Cardiac septum (tissue), 1 donor: Measurements from ENCODE around the gene NOSTRIN. TPM values are rescaled to one million over a fixed set of nuclear protein-coding genes. Genes with fewer than 3 reads are reported as not detected.

ENCODE experiments used
- DNase-seq: peaks from one replicate; pipeline ENCODE4 v3.0.0-alpha.2; 2020; ENCODE audit warnings: low spot score
- intact Hi-C: fragments of 100-400 bp; cut with DNase I; formaldehyde crosslinking; loops from one replicate; pipeline ENCODE4 v1.14.0; 2022
- total RNA-seq: library from RNA; stranded (reverse); fragmentation: NEBNext Ultra II Directional; extraction: Animal tissue kit (Norgen Biotek cat#: 25700); gene quantifications from one replicate; pipeline ENCODE4 v1.2.1, GENCODE V29; 2021
- donor health status: DM: no; HTN: no; CAD: no.

NOSTRIN gene
- total RNA-seq, 1 donor from 2014 or later, result 8.9 TPM

- no peak for DNase-seq
- intact Hi-C loops, result no loop called here
Measured at GRCh38 chr2:168907940-168908662, 105.7 kb downstream of the NOSTRIN start.

GRCh38 chr2:168910330-168910729 lies 107.9 kb downstream of the NOSTRIN start:
- DNase-seq, result no peak
- intact Hi-C loops, result no loop called here

GRCh38 chr2:168912466-168912865 lies 110.0 kb downstream of the NOSTRIN start:
- no peak for DNase-seq
- intact Hi-C loops, result no loop called here

GRCh38 chr2:168912901-168913369 lies 110.5 kb downstream of the NOSTRIN start:
- intact Hi-C loops, result no loop called here
- no peak for DNase-seq

GRCh38 chr2:168913495-168913894 lies 111.1 kb downstream of the NOSTRIN start:
- intact Hi-C loops, result no loop called here
- no peak for DNase-seq

Other genes with a start within 250 kb of the NOSTRIN start
- 0.24 TPM for gene SPC25, start 87.8 kb downstream of the NOSTRIN start, total RNA-seq
- gene G6PC2, start 98.7 kb downstream of the NOSTRIN start, total RNA-seq, result not detected
- gene ABCB11, start 228.7 kb downstream of the NOSTRIN start, total RNA-seq, result 0.03 TPM